A549 (cell line): ENCODE measurements around the gene CALN1. TPM values are rescaled to one million over a fixed set of nuclear protein-coding genes. Genes with fewer than 3 reads are reported as not detected.

Experiments
- ATAC-seq, 2 experiments: fragments of 200-7000 bp in 1 of 2; fragments of >200 bp in 1 of 2; cut with Nextera tagmentation in 1 of 2; cut with Tn5 transposase in 1 of 2; 3 replicates each; pipeline versions ENCODE4 v1.8.0 to v1.9.1; 2018 to 2020; ENCODE audit warnings: mild to moderate bottlenecking in 1 of 2, moderate library complexity in 1 of 2
- CTCF ChIA-PET: fragments of 300-600 bp; sonication (Branson Sonifier 250); formaldehyde crosslinking; extraction: SDS; loops from one replicate; lab custom pipeline; 2021; ENCODE audit warnings: antibody characterized with exemption, inconsistent platforms; lab: Yijun Ruan, JAX
- POLR2A ChIA-PET: fragments of 350-600 bp; formaldehyde crosslinking; extraction: SDS; loops from one replicate; lab custom pipeline; 2021; ENCODE audit warnings: antibody characterized with exemption, inconsistent platforms; lab: Yijun Ruan, JAX
- DNase-seq, 2 experiments: peaks; one replicate each; pipeline versions ENCODE4 v3.0.0 to v3.0.0-alpha.2; 2011 to 2016; ENCODE audit warnings: low read depth in 1 of 2, low spot score in 1 of 2
- FAIRE-seq: peaks from 2 replicates; lab custom pipeline; 2011; peaks lifted over from hg19 to GRCh38; lab: Jason Lieb, UNC
- H3K27ac ChIP-seq, 2 experiments: fragments of >200 bp; sonication (Bioruptor Twin); formaldehyde crosslinking; 3 replicates each; pipeline ENCODE4 v1.5.1; 2016 to 2017
- H3K4me1 ChIP-seq: fragments of >200 bp; sonication (Bioruptor Twin); formaldehyde crosslinking; 3 replicates; pipeline ENCODE4 v1.6.1; 2016
- H3K4me2 ChIP-seq: fragments of >200 bp; sonication (Bioruptor Twin); formaldehyde crosslinking; 3 replicates; pipeline ENCODE4 v1.6.1; 2016
- H3K4me3 ChIP-seq: fragments of >200 bp; sonication (Bioruptor Twin); formaldehyde crosslinking; 3 replicates; pipeline ENCODE4 v1.5.1; 2016
- H3K9me3 ChIP-seq: fragments of >200 bp; sonication (Bioruptor Twin); formaldehyde crosslinking; 3 replicates; pipeline ENCODE4 v1.6.1; 2016
- BHLHE40 ChIP-seq: IDR thresholded peaks from 2 replicates; pipeline ENCODE4 v1.6.1; 2012; ENCODE audit warnings: low read depth, low read length, inconsistent platforms
- CBX8 ChIP-seq: fragments of 200-600 bp; sonication (generic); IDR thresholded peaks from 2 replicates; pipeline ENCODE4 v1.6.1; 2016
- EHF ChIP-seq: fragments of 250-450 bp; sonication (Bioruptor Pico); IDR thresholded peaks from 2 replicates; pipeline ENCODE4 v1.5.0; 2020; ENCODE audit warnings: mild to moderate bottlenecking
- EHMT2 ChIP-seq: fragments of 200-600 bp; sonication (generic); IDR thresholded peaks from 2 replicates; pipeline ENCODE4 v1.6.1; 2016; ENCODE audit warnings: antibody characterized with exemption, low read depth, mild to moderate bottlenecking, moderate library complexity
- FOSL2 ChIP-seq, 2 experiments: fragments of 450-650 bp in 1 of 2; fragments of >200 bp in 1 of 2; sonication (Bioruptor Twin) in 1 of 2; formaldehyde crosslinking; IDR thresholded peaks; 2 replicates each; pipeline versions ENCODE4 v1.5.0 to v1.6.1; 2016 to 2020; ENCODE audit warnings: mild to moderate bottlenecking in 1 of 2, moderate library complexity in 1 of 2
- HMGXB4 ChIP-seq: fragments of 250-450 bp; sonication (Bioruptor Pico); IDR thresholded peaks from 2 replicates; pipeline ENCODE4 v1.5.0; 2021; ENCODE audit warnings: mild to moderate bottlenecking, moderate library complexity, borderline replicate concordance
- JUNB ChIP-seq: fragments of >200 bp; sonication (Bioruptor Twin); formaldehyde crosslinking; IDR thresholded peaks from 2 replicates; pipeline ENCODE4 v1.6.1; 2016
- KDM5A ChIP-seq: fragments of 200-600 bp; sonication (generic); IDR thresholded peaks from 2 replicates; pipeline ENCODE4 v1.6.1; 2016; ENCODE audit warnings: antibody characterized with exemption, mild to moderate bottlenecking
- MYC ChIP-seq: IDR thresholded peaks from 2 replicates; pipeline ENCODE4 v1.6.1; 2012; ENCODE audit warnings: mild to moderate bottlenecking, inconsistent platforms, low read length, improper control_type of control experiment, borderline replicate concordance
- NR3C1 ChIP-seq: fragments of >200 bp; sonication (Bioruptor Twin); formaldehyde crosslinking; IDR thresholded peaks from 3 replicates; pipeline ENCODE4 v1.6.1; 2017
- POLR2A ChIP-seq: IDR thresholded peaks from 2 replicates; pipeline ENCODE4 v1.6.1; 2012; ENCODE audit warnings: mild to moderate bottlenecking, low read length
- RAD21 ChIP-seq, 2 experiments: fragments of >200 bp in 1 of 2; sonication (Bioruptor Twin) in 1 of 2; formaldehyde crosslinking in 1 of 2; IDR thresholded peaks in 1 of 2; conservative IDR thresholded peaks in 1 of 2; 2 replicates in 1 of 2; 3 replicates in 1 of 2; pipeline ENCODE4 v1.6.1; 2012 to 2018; ENCODE audit warnings: inconsistent platforms in 1 of 2
- RCOR1 ChIP-seq: fragments of 150-350 bp; IDR thresholded peaks from 2 replicates; pipeline ENCODE4 v1.6.1; 2014; ENCODE audit warnings: antibody characterized with exemption, low read length, low read depth
- RFX5 ChIP-seq: fragments of 450-650 bp; IDR thresholded peaks from 2 replicates; pipeline ENCODE4 v1.7.1; 2014; ENCODE audit warnings: antibody characterized with exemption, mild to moderate bottlenecking, moderate library complexity
- SREBF2 ChIP-seq: fragments of 450-650 bp; IDR thresholded peaks from 2 replicates; pipeline ENCODE4 v1.6.1; 2014; ENCODE audit warnings: mild to moderate bottlenecking, moderate library complexity
- TFCP2L1 ChIP-seq: fragments of 250-450 bp; sonication (Bioruptor Pico); IDR thresholded peaks from 2 replicates; pipeline ENCODE4 v1.5.0; 2021; ENCODE audit warnings: mild to moderate bottlenecking
- TP53 ChIP-seq: fragments of 250-450 bp; sonication (Bioruptor Pico); IDR thresholded peaks from 2 replicates; pipeline ENCODE4 v1.5.0; 2021; ENCODE audit warnings: mild to moderate bottlenecking, moderate library complexity
- USF2 ChIP-seq: fragments of 450-650 bp; IDR thresholded peaks from 2 replicates; pipeline ENCODE4 v1.6.1; 2014; ENCODE audit warnings: antibody characterized with exemption
- WGBS: methylation state at CpG from one replicate; pipeline ENCODE4 v1.1.6; 2017; ENCODE audit errors: missing lambda C conversion rate; 5-methylcytosine and 5-hydroxymethylcytosine counted together
- polyA plus RNA-seq, 4 experiments: library from polyadenylated mRNA; depleted of rRNA in 3 of 4; stranded (reverse); fragments of >200 nt; fragmentation: RNase III in 1 of 4; extraction: RNeasy Plus Mini Kit Qiagen cat#74134 plus additional on column Dnase treatment in 1 of 4; gene quantifications; 2 replicates in 3 of 4; 3 replicates in 1 of 4; pipeline ENCODE4 v1.2.3, GENCODE V29; 2011 to 2017
- TF ChIP-seq, protein P1 (sequence below): IDR thresholded peaks from 2 replicates; pipeline ENCODE4 v1.6.1; 2012
- TF ChIP-seq, protein P2 (sequence below): fragments of >200 bp; sonication (Bioruptor Twin); formaldehyde crosslinking; IDR thresholded peaks from 3 replicates; pipeline ENCODE4 v1.6.1; 2016
- TF ChIP-seq, protein P3 (sequence below): fragments of >200 bp; sonication (Bioruptor Twin); formaldehyde crosslinking; IDR thresholded peaks from 3 replicates; pipeline ENCODE4 v1.5.1; 2016
- TF ChIP-seq, protein P4 (sequence below): IDR thresholded peaks from 2 replicates; pipeline ENCODE4 v1.6.1; 2012; ENCODE audit warnings: low read depth, borderline replicate concordance
- TF ChIP-seq, protein P5 (sequence below): fragments of >200 bp; sonication (Bioruptor Twin); formaldehyde crosslinking; IDR thresholded peaks from 2 replicates; pipeline ENCODE4 v1.6.1; 2016

Gene CALN1
- polyA plus RNA-seq, 2 of the 4 experiments (the other 2 are of a cell fraction) = not detected

DNA sequence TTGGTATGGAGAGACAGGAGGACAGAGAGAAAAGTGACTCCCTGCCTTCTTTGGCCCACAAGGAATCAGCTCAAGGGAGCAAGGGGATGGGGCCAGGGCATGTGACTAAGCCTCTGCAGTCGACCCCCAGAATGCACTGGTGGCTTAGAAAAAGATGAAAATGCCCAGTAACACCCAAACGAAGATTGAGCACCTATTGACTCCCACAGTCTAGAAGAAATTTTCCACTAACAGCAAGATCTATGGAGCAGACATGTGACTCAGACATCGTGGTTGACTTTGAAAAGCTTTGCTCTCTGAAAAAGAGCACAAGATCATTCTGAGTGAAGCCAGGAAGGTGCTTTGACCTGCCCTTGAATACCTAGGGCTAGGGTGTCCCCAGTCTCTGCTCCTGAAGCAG is 586.0 kb downstream of the CALN1 start (continued):
- TF ChIP-seq, protein P1, sequence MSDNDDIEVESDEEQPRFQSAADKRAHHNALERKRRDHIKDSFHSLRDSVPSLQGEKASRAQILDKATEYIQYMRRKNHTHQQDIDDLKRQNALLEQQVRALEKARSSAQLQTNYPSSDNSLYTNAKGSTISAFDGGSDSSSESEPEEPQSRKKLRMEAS = no peak
- no peak for TF ChIP-seq RAD21 (conservative IDR thresholded peaks at IDR 0.05 in 1 of 2, IDR thresholded peaks at IDR 0.05 in 1 of 2)
- no peak for TF ChIP-seq EHMT2
- TF ChIP-seq, protein P2, sequence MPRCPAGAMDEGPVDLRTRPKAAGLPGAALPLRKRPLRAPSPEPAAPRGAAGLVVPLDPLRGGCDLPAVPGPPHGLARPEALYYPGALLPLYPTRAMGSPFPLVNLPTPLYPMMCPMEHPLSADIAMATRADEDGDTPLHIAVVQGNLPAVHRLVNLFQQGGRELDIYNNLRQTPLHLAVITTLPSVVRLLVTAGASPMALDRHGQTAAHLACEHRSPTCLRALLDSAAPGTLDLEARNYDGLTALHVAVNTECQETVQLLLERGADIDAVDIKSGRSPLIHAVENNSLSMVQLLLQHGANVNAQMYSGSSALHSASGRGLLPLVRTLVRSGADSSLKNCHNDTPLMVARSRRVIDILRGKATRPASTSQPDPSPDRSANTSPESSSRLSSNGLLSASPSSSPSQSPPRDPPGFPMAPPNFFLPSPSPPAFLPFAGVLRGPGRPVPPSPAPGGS = no peak
- TF ChIP-seq FOSL2 (IDR thresholded peaks at IDR 0.05) = no peak
- no peak for TF ChIP-seq FOSL2 (CRISPR knock-in tag; IDR thresholded peaks at IDR 0.05)
- no peak for TF ChIP-seq HMGXB4 (CRISPR knock-in tag)
- no peak for TF ChIP-seq USF2
- TF ChIP-seq TP53 (CRISPR knock-in tag) = no peak
- no peak for TF ChIP-seq RCOR1
- TF ChIP-seq EHF (CRISPR knock-in tag) = no peak
- TF ChIP-seq, protein P3, sequence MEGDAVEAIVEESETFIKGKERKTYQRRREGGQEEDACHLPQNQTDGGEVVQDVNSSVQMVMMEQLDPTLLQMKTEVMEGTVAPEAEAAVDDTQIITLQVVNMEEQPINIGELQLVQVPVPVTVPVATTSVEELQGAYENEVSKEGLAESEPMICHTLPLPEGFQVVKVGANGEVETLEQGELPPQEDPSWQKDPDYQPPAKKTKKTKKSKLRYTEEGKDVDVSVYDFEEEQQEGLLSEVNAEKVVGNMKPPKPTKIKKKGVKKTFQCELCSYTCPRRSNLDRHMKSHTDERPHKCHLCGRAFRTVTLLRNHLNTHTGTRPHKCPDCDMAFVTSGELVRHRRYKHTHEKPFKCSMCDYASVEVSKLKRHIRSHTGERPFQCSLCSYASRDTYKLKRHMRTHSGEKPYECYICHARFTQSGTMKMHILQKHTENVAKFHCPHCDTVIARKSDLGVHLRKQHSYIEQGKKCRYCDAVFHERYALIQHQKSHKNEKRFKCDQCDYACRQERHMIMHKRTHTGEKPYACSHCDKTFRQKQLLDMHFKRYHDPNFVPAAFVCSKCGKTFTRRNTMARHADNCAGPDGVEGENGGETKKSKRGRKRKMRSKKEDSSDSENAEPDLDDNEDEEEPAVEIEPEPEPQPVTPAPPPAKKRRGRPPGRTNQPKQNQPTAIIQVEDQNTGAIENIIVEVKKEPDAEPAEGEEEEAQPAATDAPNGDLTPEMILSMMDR = no peak
- TF ChIP-seq MYC = no peak

DNA sequence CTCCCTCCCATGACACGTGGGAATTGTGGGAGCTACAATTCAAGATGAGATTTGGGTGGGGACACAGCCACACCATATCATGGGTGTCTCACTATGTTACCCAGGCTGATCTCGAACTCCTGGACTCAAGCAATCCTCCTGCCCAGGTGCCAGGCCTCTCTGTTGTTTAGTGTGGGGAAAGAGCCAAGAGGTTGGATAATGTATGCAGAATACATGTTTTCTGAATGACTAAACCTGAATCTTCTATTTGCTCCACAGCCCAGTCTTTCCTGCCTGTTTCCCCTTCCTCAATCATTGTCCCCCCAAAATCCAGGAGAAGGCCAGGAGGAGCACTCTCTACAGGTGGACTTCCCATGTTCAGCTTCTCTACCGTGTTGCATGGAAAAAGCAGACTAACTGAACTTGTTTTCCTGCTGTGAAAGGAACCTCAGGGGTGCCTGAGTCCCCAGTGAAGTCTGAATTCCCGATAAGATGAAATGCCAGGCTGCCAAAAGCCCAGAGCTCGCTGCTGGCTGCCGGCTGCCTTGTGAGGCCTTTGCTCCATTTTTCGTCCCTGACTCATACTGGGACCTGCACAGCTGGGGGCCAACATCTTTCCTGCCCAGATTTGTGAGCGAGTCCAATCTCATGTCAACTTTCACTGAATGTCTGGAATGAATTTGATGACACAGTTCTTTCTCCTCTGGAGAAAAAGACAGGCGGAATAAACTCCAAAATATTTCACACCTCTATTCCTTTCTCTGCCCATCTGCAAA is 588.0 kb downstream of the CALN1 start:
- 9% methylated on average over 9 of the region's 9 CpGs for WGBS
- no peak overlapping the region for H3K4me2 ChIP-seq
- H3K9me3 ChIP-seq = no peaks in the 10 kb centered on the region; the same call in 2 of the 3 replicates
- ChIA-PET CTCF (no interaction called here), POLR2A (no interaction called here)
- DNase-seq = no peak
- H3K4me3 ChIP-seq = no peak overlapping the region
- H3K27ac ChIP-seq = no peak overlapping the region
- H3K4me1 ChIP-seq = no peaks in the 10 kb centered on the region
- FAIRE-seq = no peak
- no peak for ATAC-seq
- TF ChIP-seq, protein P1 = no peak
- no peak for TF ChIP-seq RFX5
- no peak for TF ChIP-seq NR3C1
- no peak for TF ChIP-seq KDM5A
- TF ChIP-seq, protein P4, sequence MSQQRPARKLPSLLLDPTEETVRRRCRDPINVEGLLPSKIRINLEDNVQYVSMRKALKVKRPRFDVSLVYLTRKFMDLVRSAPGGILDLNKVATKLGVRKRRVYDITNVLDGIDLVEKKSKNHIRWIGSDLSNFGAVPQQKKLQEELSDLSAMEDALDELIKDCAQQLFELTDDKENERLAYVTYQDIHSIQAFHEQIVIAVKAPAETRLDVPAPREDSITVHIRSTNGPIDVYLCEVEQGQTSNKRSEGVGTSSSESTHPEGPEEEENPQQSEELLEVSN = no peak
- TF ChIP-seq CBX8 = no peak
- no peak for TF ChIP-seq SREBF2
- TF ChIP-seq, protein P3 = no peak
- TF ChIP-seq, protein P5, sequence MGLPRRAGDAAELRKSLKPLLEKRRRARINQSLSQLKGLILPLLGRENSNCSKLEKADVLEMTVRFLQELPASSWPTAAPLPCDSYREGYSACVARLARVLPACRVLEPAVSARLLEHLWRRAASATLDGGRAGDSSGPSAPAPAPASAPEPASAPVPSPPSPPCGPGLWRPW = no peak
- TF ChIP-seq JUNB = no peak
- TF ChIP-seq TFCP2L1 (CRISPR knock-in tag) = no peak
- no peak for TF ChIP-seq POLR2A
- no peak for TF ChIP-seq BHLHE40
- TF ChIP-seq, protein P2 = no peak
